ENCODE results near the gene AQP9. TPM values are rescaled to one million over a fixed set of nuclear protein-coding genes. Genes with fewer than 3 reads are reported as not detected.

Gene AQP9
- total RNA-seq, 1 donor: under 0.01 TPM

DNA sequence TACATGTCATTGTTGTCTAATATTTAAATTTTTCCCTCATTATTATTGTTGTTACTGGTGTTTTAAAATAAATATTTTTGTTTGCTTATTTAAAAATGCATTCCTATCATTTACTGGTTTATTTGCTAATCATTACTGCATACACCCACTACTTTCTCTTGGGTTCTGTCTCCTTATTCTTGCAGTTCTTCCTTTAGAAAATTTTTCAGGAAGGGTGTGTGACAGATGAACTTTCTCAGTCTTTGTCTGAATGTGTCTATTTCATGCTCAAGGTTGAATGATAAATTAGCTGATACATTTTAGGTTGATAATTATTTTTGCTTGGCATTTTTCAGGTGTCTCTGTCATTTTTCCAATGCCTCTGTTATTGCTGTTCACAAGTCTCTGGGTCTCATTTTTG is 7.4 kb downstream of the AQP9 start:
- Histone ChIP-seq H3K9me3 (ENCODE audit: low read depth, low read length) (no peaks in the 10 kb centered on the region), H4K20me1 (ENCODE audit: insufficient read depth, low read length) (no peaks in the 10 kb centered on the region), H3K27me3 (ENCODE audit: insufficient read depth, low read length) (peaks cover 11% of the 10 kb centered on the region), H2AFZ (ENCODE audit: low read length) (no peak overlapping the region), H3K79me2 (ENCODE audit: insufficient read depth, low read length) (no peaks in the 10 kb centered on the region), H3K4me3 (ENCODE audit: insufficient read depth, low read length) (no peak overlapping the region), H3K4me1 (ENCODE audit: insufficient read depth, low read length) (peaks cover 2% of the 10 kb centered on the region), H3K4me2 (ENCODE audit: insufficient read depth, low read length) (no peak overlapping the region), H3K36me3 (ENCODE audit: insufficient read depth, low read length) (no peaks in the 10 kb centered on the region), H3K27ac (ENCODE audit: low read depth, low read length) (no peak overlapping the region)
- TF ChIP-seq, protein P1, sequence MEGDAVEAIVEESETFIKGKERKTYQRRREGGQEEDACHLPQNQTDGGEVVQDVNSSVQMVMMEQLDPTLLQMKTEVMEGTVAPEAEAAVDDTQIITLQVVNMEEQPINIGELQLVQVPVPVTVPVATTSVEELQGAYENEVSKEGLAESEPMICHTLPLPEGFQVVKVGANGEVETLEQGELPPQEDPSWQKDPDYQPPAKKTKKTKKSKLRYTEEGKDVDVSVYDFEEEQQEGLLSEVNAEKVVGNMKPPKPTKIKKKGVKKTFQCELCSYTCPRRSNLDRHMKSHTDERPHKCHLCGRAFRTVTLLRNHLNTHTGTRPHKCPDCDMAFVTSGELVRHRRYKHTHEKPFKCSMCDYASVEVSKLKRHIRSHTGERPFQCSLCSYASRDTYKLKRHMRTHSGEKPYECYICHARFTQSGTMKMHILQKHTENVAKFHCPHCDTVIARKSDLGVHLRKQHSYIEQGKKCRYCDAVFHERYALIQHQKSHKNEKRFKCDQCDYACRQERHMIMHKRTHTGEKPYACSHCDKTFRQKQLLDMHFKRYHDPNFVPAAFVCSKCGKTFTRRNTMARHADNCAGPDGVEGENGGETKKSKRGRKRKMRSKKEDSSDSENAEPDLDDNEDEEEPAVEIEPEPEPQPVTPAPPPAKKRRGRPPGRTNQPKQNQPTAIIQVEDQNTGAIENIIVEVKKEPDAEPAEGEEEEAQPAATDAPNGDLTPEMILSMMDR (IDR thresholded peaks at IDR 0.05; ENCODE audit: extremely low read depth, low read depth, low read length): no peak
- DNase-seq (ENCODE audit: insufficient read length, low spot score, missing footprints): no peak

DNA sequence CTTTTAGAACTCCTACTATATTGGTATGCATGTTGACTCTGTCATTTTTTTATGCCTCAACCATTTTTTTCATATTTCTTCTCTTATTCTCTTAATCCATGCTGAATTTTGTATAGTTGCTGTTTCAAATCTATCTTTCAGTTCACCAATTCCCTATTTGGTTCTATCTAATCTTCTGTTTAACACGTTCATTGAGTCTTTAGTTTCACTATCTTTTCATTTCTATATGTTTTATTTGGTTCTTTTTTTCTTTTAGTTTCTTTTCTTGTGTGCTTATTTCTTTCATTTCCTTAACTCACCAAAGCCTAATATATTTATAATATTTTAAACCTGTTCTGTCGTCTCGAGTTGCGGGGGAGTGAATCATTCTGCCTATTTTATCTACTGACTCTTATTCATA is 8.0 kb downstream of the AQP9 start:
- TF ChIP-seq, protein P1 (IDR thresholded peaks at IDR 0.05; ENCODE audit: extremely low read depth, low read depth, low read length): no peak
- H4K20me1 ChIP-seq (ENCODE audit: insufficient read depth, low read length): no peaks in the 10 kb centered on the region
- no peak overlapping the region for H3K27ac ChIP-seq (ENCODE audit: low read depth, low read length)
- no peaks in the 10 kb centered on the region for H3K36me3 ChIP-seq (ENCODE audit: insufficient read depth, low read length)
- H3K4me2 ChIP-seq (ENCODE audit: insufficient read depth, low read length): no peak overlapping the region
- peaks cover 11% of the 10 kb centered on the region for H3K27me3 ChIP-seq (ENCODE audit: insufficient read depth, low read length)
- no peaks in the 10 kb centered on the region for H3K79me2 ChIP-seq (ENCODE audit: insufficient read depth, low read length)
- H3K4me1 ChIP-seq (ENCODE audit: insufficient read depth, low read length): peaks cover 2% of the 10 kb centered on the region
- no peak overlapping the region for H2AFZ ChIP-seq (ENCODE audit: low read length)
- H3K9me3 ChIP-seq (ENCODE audit: low read depth, low read length): no peaks in the 10 kb centered on the region
- DNase-seq (ENCODE audit: insufficient read length, low spot score, missing footprints): no peak
- no peak overlapping the region for H3K4me3 ChIP-seq (ENCODE audit: insufficient read depth, low read length)

DNA sequence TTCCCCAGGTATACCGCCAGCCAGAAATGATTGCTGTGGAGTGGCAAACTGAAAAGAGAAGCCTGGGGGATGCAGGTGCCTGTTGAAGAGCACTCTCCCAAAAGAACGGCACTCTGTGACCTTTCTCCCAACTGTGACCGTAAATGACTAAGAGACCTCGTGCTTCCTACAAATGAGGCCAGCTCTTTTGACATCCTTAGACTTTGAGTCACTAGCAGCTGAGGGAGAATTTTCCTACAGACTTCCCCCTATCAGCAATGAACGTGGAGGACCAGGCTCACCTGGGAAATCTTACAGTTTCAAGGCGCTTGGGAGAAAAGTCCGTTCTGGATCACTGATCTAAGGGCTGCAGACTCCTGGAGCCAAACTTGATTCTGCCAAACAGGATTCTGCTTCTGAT is 8.6 kb downstream of the AQP9 start:
- no peak for DNase-seq (ENCODE audit: insufficient read length, low spot score, missing footprints)
- no peaks in the 10 kb centered on the region for H3K9me3 ChIP-seq (ENCODE audit: low read depth, low read length)
- no peaks in the 10 kb centered on the region for H3K36me3 ChIP-seq (ENCODE audit: insufficient read depth, low read length)
- no peaks in the 10 kb centered on the region for H4K20me1 ChIP-seq (ENCODE audit: insufficient read depth, low read length)
- H3K27me3 ChIP-seq (ENCODE audit: insufficient read depth, low read length): peaks cover 8% of the 10 kb centered on the region
- TF ChIP-seq, protein P1 (IDR thresholded peaks at IDR 0.05; ENCODE audit: extremely low read depth, low read depth, low read length): no peak
- no peak overlapping the region for H3K27ac ChIP-seq (ENCODE audit: low read depth, low read length)
- no peak overlapping the region for H3K4me3 ChIP-seq (ENCODE audit: insufficient read depth, low read length)
- H2AFZ ChIP-seq (ENCODE audit: low read length): no peak overlapping the region
- no peak overlapping the region for H3K4me2 ChIP-seq (ENCODE audit: insufficient read depth, low read length)
- peaks cover 2% of the 10 kb centered on the region for H3K4me1 ChIP-seq (ENCODE audit: insufficient read depth, low read length)
- H3K79me2 ChIP-seq (ENCODE audit: insufficient read depth, low read length): no peaks in the 10 kb centered on the region

DNA sequence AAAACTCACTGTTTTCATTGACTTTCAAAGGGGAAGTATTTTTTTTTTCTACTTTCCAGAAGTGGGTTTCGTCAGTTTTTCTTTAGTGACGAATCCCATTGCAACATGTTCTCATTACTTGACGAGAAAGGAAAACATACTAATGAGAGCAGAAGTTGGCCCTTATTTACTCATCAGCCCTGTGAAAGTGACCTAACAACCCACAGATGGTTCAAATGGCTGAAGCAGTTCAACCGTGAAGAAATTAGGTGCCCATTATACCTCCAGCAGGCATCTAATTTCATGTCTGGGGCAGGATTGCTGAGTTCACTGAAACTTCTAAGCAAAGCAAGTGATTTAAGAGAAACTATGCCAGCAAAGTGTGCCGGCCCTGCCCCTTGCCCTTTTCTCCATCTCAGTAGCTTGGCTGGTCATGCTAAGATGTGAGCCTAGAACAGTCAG is 9.0 kb downstream of the AQP9 start:
- Histone ChIP-seq H3K4me1 (ENCODE audit: insufficient read depth, low read length) (peaks cover 2% of the 10 kb centered on the region), H3K9me3 (ENCODE audit: low read depth, low read length) (no peaks in the 10 kb centered on the region), H3K36me3 (ENCODE audit: insufficient read depth, low read length) (no peaks in the 10 kb centered on the region), H3K27ac (ENCODE audit: low read depth, low read length) (no peak overlapping the region), H4K20me1 (ENCODE audit: insufficient read depth, low read length) (no peaks in the 10 kb centered on the region), H3K4me3 (ENCODE audit: insufficient read depth, low read length) (no peak overlapping the region), H3K27me3 (ENCODE audit: insufficient read depth, low read length) (peaks cover 8% of the 10 kb centered on the region), H3K4me2 (ENCODE audit: insufficient read depth, low read length) (no peak overlapping the region), H3K79me2 (ENCODE audit: insufficient read depth, low read length) (no peaks in the 10 kb centered on the region), H2AFZ (ENCODE audit: low read length) (no peak overlapping the region)
- no peak for DNase-seq (ENCODE audit: insufficient read length, low spot score, missing footprints)
- TF ChIP-seq, protein P1 (IDR thresholded peaks at IDR 0.05; ENCODE audit: extremely low read depth, low read depth, low read length): no peak
